GM18909 (cell line): Measurements from ENCODE around the gene ATG2A.

Experiments used
- ATAC-seq: cut with Tn5 transposase; IDR thresholded peaks from one replicate; pipeline ENCODE4 v1.9.1; 2021; ENCODE audit warnings: mild to moderate bottlenecking; ENCODE audit not compliant: unreplicated experiment, poor library complexity

Gene ATG2A

DNA sequence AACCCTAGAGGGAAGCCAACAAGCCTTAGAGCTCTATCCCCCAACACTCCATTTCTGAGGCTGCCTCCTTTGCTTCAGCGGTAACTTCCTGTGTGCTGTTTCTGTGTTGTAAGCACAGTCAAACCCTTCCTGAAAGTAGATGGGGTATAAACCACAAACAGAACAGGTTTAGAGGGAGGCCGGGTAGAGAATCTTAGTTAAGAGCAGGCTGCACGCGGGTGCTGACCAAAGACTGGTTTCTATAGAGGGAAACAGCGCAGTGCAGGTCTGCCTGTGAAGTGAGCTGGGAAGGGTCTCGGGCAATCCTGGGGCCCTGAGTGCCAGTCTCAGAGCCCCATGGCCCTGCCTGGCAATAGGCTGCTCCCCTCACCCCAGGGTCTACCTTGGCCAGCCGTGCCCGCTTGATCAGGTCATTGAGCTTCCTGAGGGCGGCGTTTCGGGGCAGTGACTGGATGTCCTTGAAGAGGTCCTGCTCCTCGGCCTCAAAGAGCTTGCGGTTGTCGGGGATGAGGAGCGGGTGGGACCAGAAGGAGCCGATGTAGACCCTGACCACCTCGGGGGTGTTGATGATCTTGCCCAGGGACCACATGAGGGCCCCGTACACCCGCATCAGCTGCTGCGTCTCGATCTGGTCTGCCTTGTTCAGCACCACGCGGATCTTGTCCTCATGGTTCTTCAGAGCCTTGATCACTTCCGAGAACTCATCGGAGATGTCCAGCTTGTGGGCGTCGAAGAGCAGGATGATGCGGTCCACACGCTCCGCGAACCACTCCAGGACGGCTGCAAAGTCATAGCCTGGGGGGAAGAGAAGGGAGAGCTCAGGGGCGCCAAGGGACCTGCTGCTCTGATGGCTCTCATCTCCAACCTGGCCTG, 57.2 kb downstream of the ATG2A start:
- peak; percentile 73 for ATAC-seq

DNA sequence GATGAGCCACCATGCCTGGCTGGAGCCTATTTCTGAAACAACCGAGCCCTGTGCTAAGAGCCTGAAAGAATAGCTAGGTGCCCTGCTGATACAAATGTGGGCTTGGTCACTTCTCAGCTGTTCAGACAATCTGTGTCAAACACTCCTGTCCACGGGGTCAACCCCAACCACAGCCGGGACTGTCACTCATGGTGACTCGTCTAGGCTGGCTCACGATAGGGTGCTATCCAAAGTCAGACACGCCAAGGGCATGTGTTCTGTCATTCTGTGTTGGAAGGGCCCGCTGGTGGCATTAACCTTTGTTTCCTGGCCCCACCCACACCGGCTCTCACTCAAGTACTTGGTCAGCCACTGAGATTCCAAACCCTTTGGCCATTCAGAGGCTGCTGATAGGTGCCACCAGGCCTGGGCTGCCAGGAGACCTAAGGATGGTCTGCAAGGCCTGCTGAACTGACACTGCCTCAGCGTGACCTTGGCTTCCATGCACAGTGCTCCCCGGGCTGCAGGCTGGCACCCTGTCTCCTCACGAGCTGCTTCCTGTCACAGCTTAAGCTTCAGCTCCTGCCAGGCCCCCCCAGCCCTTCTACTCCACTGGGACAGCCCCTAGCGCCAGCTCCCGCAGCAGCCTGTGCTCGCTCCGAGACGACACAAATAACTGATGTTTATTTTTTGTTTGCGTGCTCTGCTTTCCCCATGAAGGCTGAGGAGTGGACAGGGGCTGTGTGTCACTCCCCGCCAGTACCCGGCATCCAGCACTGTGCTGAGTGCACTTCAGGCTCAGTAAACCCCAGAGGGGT, 58.3 kb downstream of the ATG2A start:
- peak; percentile 20 for ATAC-seq

DNA sequence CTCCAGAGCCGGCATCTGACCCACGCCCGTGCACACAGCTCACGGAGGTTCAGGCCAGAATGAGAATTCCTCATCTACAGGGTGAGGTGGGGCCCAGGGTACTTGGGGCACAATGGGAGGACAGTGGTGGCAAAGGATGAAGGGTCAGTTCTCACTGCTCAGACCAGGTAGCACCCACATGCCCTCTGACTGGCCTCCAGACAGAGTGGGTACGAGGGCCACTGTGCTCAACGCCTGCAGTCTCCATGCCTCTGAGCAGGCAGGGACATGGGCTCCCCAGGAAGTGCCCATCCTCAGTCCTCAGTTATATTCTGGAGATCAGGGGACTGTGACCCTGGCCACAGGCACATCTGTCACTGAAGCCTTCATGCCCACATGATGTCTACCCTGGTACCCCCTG, 59.5 kb downstream of the ATG2A start:
- ATAC-seq = no peak

DNA sequence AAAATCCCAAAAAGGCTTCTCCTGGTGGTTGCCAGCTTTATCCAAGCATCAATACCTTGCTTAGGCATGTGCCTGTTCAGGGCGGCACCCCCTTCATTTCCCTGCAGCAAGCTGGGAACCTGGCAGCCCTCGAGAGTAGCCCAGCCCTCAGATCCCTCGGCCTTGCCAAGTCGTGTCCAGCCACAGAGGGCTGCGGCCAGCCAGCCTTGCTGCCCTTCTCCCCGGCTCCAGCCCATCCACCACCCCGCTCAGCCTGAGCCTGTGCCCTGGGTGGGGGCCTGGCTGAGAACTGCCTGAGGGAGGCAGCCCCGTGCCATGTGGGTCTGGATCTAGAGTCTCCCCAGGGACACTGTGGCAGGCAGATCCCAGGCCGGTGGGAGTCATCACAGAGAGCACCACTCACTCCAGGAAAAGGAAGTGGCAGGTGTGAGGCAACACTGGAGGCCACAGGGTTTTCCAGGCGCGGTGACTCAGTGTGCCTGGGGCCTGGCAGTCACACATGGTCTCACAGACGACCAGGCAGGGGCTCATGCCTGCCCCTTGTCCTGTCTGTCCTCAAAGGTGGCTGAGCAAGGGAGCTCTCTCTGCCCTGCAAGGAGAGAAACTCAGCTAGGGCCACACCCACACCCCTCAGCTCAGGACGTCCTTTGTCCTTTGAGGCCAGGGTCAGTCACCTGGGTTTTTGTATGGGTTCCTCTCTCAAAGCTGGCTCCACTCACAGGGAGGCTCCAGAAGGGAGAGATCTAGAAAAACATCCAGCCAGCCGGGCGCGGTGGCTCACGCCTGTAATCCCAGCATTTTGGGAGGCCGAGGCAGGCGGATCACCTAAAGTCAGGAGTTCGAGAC, 60.4 kb downstream of the ATG2A start:
- ATAC-seq = no peak

DNA sequence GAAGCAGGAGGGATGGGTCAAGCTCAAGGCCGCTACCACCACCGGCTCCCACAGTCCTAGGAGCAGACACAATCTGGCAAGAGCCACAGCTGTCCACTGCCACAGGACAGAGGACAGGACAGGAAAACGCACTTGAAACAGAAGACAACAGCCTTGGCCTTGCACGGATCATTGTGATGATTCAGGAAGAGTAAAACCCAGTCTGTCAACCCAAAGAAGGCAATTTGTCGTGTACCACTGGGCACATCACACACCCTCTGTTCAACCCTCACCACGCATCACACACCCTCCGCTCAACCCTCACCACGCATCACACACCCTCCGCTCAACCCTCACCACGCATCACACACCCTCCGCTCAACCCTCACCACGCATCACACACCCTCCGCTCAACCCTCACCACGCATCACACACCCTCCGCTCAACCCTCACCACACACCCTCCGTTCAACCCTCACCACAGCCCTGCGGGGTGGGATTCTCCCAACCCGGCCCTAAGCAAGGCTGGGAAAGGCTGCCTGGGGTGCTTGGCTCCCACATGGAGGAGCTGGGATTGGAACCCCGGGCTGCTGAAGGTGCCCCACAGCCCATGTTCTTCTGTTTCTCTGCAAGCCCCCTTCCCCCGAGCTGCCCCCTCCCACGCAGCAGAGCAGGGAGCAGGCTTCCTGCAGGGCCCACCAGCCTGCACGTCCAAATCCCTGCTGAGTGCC, 61.3 kb downstream of the ATG2A start:
- ATAC-seq = no peak

DNA sequence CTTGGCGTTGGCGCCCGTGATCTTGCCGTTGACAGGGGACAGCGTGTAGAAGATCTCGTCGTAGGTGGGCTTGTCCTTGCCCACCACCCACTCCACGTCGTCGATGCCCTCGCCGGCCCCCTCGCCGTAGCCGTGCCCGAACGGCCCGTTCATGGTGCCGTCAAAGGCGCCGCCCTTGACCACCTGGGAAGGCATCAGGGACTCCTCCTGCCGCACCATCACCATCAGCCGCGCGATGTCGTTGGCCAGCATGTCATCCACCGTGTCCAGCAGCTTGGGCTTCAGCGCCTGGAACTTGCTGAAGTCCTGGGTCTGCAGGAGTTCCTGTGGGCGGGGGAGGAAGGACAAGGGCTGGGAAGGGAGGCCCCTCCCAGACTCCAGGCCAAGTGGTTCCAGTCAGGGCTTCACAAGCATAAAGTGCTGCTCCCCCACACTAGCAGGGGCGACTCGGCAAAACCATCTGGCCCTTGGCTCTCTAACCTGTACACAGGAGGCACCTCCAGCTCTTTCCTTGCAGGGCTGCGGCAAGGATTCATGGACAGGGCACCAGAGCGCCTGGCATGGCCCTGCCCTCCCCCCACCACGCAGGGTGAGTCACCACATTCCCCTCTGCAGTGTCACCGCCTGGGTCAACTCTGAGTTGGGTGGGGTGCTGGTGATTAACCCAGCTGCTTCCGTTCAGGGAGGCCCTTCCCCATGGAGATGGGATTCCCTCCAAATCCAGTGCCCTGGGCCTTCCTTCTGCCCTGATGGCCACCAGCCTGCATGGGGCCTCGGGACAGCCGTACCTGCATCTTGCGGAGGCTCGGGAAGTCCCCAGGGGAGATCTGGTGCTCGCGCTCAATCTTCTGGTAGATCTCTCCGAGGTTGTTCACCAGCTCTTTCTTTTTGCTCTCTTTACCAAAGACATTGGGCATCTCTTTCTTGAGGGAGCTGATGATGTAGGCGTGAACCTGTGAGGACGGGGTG, 62.2 kb downstream of the ATG2A start:
- ATAC-seq = no peak

DNA sequence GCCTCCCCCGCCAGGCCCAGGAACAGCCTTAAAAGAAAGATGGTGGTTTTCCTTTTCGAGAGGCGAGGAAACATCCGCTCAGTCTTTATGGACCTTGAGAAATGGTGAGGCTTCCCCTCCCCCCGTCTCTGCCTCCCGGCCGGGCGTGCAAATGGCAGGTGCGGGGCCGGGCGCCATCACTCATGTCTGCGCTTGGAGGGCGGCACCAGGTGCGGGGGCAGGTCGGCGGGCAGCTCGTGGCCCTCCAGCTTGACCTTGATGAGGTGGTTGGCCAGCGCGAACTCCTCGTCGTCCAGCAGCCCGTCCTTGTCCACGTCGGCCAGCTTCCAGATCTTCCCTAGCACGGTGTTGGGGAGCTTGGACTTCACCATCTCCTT, 62.9 kb downstream of the ATG2A start:
- no peak for ATAC-seq

DNA sequence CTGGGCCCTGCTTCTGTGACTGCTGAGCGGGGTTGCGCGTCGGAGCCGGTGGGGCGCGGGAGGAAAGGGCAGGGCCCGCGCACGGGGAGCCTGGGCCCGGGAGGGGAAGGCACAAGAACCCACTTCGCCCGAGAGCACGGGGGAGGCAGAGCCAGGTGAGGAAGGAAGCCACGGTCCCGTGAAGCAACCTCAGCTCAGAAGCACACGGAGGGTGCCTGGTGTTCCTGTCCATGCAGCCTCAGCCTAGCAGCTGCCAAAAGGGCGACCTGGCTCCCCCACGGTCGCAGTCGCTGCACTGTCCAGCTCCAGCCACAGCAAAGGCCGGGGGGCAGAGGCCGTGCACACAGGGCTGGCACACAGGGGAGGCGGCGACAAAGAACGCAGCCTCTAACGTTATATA, 63.3 kb downstream of the ATG2A start:
- no peak for ATAC-seq

DNA sequence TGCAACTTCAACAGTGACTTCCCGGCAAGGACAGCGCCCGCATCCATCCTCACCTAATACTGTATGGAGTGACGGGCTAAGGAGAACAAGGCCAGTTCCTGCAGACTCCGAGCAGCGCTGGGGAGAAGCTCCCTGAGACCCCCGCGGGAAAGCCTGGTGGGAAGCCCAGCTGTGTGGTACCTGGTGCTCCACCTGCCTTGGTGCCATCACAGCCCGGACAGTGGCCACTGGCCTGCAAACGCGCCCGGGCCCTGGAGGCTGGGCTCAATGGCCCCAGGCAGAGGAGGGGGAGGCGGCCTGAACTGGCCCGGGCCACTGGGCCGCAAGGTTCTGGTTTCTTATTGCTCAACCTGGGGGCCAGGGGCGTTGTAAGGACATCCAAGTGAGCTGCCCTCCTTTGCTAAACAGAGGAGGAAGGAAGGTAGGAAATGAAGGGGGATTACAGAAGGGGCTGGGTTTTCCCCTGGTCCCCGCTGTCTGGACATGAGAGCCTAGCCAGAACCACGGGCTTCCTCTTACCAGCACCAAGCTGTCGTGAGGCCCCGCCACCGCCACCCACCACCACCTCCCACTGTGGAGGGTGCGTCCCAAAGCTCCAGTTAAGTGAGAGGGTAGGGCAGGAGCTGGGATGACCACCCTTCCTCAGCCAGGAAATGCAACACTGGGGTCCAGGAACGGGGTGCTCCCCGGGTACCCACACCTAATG, 64.1 kb downstream of the ATG2A start:
- no peak for ATAC-seq

DNA sequence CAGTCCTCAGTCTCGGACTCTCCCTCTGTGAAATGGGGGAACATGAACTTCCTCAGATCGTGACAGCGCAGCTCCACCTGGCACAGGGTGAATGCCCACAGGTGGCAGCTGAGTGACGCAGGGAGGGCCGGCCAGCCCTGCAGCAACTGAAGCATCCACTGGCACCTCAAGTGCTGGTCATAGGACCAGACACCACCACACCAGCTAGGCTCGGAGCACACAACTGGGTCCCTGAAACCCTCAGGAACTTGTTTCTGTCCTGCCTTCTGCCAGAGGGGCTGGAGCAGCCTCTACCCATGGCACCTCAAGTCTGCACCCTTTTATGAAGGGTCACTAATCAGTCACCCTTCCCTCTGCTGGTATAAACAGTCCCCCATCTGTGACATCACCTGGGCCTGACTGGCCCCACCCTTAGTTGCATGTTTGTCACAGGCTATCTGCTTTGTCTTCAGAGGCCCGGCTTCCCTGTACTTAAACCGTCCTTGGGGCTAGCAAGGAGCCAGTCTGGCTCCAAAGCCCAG, 65.1 kb downstream of the ATG2A start:
- ATAC-seq = peak; percentile 20

DNA sequence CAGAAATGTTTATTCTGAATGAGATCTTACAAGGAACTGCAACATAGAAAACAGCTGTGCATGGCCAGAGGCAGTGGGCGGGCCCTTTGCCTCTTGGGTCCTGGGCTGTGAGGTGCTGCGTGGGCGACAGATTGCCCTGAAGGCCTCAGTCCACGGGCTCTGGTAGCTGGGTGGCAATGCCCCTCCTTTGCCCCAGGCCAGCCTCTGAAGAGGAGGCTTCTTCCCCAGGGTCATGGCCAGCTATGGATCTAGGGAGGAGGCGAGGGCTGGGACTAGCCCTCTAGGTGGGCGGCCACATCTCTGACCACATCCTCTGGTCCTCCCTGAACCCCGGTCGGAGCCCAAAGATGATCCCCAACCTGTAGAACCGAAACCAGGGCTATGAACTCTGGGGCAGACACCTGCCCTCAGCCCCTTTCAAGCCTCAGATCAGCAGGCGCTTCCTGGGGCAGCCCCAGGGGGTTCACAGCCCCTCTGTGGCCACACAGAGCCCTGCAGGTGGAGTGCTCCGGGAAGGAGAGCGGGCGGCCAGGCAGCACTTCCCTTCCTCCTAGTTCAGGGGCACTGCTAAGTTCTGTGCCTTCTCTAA, 65.9 kb downstream of the ATG2A start:
- ATAC-seq = peak; percentile 64

DNA sequence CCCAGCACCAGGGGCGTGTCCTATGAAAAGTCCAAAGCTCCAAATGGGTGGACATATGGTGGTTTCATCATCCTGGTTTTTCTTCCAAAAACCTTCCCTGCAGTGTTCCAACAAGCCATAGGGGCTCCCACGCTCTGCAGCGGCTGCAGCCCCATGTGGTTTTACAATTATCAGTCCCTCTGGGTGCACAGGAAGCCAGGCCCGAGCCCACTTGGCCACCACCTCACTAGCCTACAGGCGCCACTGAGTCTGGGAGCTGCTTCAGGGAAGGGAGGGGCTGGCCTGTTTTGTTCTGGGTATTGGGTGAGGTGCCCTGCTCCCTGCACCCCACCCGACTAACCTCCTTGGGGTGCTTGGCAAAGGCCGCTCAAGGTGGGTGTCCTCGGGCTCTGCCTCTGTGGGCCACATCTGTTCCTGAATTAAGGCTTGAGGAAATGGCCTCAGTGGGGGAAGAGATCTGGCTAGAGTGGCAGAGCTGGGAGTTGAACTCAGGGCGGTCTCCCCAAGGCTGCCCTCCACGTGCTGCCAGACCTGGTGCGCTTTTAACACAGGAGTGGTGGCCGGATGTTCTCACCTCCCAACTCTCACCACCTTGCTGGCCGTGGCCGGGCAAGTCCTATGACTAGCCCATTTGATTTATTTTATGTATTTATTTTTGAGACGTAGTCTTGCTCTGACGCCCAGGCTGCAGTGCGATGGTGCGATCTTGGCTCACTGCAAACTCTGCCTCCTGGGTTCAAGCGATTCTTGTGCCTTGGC, 67.2 kb downstream of the ATG2A start:
- ATAC-seq = no peak

DNA sequence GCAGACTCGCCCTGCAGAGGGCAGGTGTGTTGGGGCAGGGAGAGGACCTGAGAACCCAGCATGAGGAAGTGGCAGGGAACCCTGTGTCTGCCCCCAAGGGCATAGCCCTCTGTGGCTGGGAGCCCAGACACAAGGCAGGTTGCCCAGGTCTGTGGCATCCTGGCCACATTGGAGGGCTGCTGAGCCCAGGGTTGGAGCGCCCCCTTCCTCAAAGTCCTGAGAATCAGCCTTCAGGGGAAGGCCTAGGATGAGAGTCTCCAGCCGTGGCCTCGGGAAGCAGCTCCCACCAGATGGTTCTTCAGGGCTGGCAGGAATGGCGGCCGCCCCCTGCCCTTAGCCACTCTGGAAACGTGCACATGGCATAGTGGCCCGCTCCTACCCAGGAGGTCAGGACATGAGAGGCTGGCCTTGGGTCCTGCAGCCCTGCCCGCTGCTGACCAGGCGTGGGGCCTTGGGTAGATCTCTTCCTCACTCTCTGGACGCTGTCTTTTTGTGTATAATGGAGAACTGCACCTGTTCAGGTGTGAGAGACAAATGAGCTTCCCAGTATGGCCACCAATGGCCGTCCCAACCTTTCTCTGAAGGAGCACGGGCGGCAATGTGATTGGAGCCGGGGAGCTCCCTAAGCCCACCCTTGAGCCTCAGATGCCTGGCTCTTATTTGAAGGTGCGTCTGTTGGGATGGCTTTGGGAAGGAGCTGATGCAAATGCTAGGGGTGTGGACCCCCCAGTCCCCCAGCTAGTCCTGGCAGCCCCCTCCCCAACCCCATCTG, 68.0 kb downstream of the ATG2A start:
- no peak for ATAC-seq

DNA sequence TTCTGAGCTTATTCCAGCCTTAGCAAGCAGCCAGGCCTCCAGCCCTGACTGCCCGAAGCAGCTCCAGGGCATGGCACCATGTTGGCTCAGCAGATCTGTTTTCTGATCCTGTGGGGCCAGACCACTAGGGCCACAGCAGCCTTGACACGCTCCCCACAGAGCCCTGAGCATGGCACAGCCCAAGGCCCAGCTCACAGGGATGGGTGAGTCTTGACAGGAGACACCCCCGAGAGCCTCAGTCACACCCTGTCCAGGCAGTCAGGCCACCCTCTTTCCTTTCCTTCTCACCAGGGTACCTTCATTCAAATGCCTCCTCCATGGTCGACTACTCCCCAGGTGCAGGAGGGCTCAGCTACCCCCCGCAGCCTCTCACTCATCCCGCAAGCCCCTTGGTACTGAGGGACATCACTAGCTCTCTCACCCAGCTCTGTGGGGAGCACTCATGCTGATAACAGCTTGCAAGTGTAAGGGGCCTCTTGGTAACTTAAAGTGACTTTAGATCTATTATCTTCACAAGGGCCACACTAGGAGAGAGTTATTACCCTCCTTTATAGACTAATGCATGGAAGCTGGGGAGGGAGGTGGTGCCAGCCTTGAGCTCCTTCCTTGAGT, 68.7 kb downstream of the ATG2A start:
- no peak for ATAC-seq

DNA sequence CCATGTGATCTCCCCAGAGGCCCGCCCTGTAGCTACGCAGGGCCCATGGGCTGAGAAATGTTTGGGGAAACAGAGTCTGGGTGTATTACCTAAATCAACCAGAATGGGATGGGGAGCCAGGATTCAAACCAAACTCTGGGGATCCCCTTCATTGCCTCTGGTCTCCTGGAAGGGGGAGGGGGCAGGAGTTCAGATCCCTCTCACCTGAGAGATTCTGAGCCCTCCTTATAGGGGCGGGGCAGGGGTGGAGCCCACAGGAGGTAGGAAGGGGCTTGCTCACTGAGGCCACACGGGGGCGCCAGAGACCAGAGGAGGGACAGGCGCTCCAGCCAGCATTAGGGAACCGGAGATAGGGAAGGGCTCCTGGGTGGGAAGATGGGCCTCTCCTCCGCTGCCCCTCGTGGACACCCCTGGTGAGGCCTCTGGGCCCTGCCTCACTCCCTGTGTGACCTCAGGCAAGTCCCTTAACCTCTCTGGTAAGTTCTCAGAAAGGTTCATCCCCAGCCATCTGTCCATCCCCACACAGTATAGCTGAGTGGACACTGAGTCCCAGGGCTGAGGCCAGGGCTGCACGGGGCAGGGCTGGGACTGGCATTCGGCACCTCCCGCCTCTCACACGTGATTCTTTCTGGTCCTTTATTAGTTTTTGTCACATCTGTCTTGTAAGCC, 69.9 kb downstream of the ATG2A start:
- ATAC-seq = no peak
